GM12873 (cell line): Measurements from ENCODE around the gene ZNF598.

Source experiments
- TF ChIP-seq, protein P1 (sequence below): IDR thresholded peaks from 2 replicates; pipeline ENCODE4 v1.5.1; 2012; ENCODE audit warnings: low read depth, mild to moderate bottlenecking, moderate library complexity, low read length, control low read depth; ENCODE audit not compliant: insufficient read depth; ENCODE audit errors: missing control alignments

Gene ZNF598

GRCh38 chr16:2033057-2033908 lies 23.7 kb upstream of the ZNF598 start:
- TF ChIP-seq, protein P1, sequence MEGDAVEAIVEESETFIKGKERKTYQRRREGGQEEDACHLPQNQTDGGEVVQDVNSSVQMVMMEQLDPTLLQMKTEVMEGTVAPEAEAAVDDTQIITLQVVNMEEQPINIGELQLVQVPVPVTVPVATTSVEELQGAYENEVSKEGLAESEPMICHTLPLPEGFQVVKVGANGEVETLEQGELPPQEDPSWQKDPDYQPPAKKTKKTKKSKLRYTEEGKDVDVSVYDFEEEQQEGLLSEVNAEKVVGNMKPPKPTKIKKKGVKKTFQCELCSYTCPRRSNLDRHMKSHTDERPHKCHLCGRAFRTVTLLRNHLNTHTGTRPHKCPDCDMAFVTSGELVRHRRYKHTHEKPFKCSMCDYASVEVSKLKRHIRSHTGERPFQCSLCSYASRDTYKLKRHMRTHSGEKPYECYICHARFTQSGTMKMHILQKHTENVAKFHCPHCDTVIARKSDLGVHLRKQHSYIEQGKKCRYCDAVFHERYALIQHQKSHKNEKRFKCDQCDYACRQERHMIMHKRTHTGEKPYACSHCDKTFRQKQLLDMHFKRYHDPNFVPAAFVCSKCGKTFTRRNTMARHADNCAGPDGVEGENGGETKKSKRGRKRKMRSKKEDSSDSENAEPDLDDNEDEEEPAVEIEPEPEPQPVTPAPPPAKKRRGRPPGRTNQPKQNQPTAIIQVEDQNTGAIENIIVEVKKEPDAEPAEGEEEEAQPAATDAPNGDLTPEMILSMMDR, result no peak

DNA sequence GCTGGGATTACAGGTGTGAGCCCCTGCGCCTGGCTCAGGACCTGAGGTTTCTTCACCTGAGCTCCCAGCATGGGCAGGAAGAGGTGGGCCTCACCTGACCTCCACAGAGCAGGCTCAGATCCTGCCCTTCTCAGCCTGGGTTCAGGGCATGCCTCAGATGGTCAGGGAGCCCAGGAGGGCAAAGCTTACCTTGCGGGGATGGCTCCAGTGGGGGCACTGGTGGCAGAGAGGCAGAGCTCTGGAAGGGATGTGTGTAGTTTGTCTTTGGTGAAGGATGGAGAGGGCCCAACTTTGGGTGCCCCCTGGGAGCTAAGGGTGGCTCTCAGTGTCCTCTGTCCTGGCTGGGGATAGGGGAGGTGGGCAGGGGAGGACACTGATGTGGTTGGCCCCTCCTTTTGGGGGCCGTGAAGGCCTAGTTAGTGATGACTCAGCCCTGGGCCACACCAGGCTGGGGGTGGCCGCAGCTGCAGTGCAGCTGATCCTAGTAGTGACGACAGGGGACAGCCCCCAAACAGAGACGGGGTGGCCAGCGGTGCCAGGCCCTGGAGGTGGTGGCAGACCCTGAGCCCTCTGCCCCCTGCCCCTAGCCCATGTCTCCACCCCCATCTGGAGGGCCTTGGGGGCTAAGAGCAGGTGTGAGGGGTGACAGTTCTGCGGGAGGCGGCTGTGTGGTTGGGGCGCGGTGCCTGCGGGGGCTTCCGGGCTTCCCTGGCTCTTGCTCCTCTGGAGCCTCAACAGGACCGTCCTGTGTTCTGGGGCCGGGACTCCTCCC lies 22.9 kb upstream of the ZNF598 start:
- TF ChIP-seq, protein P1, result no peak

GRCh38 chr16:2031081-2031577 lies 21.5 kb upstream of the ZNF598 start:
- TF ChIP-seq, protein P1, result no peak

DNA sequence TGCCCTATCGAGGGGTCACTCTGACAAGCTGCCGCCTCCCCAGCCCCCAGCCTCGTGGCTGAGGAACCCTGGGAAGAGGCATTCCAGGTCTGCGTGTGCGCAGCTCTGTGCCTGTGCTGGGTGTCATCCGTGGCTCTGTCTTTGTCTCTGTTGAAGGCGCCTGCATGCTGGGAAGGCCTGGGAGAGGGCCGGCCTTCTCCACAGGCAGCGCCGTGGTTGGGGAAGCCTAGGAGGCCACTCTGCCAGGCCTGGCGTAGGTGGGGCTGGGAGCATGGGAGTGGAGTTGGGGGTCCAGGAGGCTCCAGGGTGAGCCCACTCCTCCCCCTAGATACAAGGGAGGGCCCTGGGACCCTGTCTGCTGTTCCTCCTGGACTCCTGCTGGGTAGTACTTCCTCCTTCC lies 20.4 kb upstream of the ZNF598 start:
- TF ChIP-seq, protein P1, result no peak

DNA sequence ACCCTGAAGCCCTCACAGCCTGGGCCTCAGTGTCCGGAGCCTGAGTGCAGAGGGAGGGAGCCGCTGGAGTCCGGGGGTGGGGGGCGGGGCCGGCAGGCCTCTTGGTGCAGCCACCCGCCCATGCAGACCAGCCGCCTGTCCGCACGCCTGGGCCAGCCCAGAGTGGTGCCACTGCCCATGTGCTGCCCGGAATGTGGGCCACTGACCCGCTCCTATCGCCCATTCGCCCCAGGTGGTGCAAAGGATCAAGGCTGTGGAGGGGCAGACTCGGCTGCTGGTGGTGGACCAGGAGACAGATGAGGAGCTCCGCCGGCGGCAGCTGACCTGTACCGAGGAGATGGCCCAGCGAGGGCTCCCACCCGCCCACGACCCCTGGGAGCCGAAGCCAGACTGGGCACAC lies 19.7 kb upstream of the ZNF598 start:
- TF ChIP-seq, protein P1, result no peak

DNA sequence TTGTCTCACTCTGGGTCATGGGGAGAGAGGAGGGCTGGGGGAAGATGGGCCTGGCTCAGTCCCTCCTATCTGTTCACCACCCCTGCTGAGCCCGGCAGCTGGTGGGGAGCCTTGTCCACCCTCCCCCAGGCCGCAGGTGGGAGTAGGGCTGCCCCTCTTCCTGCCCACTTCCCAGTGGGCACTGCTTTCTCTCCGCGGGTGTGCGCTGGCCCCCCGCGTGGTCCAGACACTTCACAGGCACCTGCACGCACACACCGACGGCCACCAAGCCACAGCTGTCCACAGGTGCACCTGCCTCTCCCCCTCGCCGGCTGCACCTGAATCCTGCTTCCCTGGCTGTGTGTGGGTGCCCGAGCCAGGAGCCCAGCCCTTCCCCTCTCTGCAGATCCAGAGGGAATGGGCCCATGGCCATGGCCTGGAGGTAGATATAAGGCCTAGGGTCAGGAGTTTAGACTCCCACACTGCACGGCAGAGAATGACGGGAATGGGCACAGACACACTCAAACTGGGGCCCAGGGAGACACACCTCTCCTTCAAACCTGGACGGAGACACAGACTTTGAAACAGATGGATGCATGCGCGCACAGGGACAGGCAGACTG lies 19.1 kb upstream of the ZNF598 start:
- TF ChIP-seq, protein P1, result no peak

DNA sequence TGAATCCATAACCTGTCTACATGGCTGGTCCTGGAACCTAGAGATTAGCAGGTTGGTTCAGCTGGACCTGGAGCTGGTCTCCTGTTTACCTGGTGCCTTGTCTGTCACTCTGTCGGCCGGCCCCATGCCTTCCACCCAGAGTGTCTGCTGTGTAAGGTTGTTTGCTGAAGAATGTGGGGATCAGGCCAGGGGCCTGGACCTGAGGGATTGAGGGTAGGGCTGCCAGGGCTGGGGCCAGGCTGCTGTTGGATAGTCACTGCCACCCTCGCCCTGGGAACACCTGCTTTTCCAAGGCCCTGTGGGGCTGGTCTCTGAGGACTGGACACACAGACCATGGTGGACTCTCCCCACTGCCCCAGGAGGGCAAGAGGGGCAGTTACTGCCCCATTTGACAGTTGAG lies 18.5 kb upstream of the ZNF598 start:
- TF ChIP-seq, protein P1, result no peak
